ENCODE data around the gene KIAA0513. TPM values are rescaled to one million over a fixed set of nuclear protein-coding genes. Genes with fewer than 3 reads are reported as not detected.

The KIAA0513 gene
- total RNA-seq, 1 donor from 2014 or later = 131 TPM

DNA sequence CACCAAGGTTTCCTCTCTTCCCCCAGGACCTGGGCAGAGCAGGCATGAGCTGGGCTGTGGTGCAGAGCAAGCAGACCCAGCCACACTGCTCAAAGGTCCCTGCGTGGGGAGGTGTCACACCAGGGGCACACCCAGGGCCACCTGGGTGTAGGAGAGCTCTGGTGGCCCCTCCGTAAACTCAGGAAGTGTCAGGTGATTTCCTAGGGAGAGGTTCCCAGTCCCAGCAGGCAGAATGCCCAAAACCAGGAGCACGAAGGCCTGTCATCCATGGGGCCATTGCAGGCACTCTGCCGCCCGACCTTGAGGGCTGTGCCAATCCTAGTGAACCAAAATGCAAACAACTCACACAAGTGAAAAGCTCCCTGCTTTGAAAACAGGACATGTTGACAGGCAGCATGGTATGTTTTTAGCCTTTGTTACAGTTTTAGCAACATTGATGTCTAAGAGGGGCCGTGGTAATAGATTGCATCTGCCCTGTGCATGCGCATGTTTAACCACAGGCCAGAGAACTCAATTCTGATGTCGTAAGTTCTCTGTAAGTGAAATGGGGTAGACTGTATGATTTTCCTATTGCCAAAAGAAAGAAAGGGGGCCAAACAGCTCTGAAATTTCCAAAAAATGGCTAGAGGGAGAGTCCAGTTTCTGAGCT, 63.4 kb downstream of the KIAA0513 start:
- H3K4me3 ChIP-seq = no peak overlapping the region
- H3K4me1 ChIP-seq = peaks cover 0 to 7% of the 10 kb centered on the region in 2 donors
- intact Hi-C loops (cut with DNase I) = no loop called here
- H3K27me3 ChIP-seq = no peaks in the 10 kb centered on the region
- peaks cover 10 to 13% of the 10 kb centered on the region in 2 donors for H3K36me3 ChIP-seq
- H3K9me3 ChIP-seq = no peaks in the 10 kb centered on the region
- DNase-seq (ENCODE audit: low spot score in 2 of 2) = no peak
- no peak overlapping the region for H3K27ac ChIP-seq
- TF ChIP-seq, protein P1, sequence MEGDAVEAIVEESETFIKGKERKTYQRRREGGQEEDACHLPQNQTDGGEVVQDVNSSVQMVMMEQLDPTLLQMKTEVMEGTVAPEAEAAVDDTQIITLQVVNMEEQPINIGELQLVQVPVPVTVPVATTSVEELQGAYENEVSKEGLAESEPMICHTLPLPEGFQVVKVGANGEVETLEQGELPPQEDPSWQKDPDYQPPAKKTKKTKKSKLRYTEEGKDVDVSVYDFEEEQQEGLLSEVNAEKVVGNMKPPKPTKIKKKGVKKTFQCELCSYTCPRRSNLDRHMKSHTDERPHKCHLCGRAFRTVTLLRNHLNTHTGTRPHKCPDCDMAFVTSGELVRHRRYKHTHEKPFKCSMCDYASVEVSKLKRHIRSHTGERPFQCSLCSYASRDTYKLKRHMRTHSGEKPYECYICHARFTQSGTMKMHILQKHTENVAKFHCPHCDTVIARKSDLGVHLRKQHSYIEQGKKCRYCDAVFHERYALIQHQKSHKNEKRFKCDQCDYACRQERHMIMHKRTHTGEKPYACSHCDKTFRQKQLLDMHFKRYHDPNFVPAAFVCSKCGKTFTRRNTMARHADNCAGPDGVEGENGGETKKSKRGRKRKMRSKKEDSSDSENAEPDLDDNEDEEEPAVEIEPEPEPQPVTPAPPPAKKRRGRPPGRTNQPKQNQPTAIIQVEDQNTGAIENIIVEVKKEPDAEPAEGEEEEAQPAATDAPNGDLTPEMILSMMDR (IDR thresholded peaks at IDR 0.05) = no peak

- TF ChIP-seq, protein P1 (IDR thresholded peaks at IDR 0.05) = no peak
- intact Hi-C loops (cut with DNase I) = no loop called here
- H3K4me3 ChIP-seq = no peak overlapping the region
- H3K27ac ChIP-seq = no peak overlapping the region
- no peak for DNase-seq (ENCODE audit: low spot score in 2 of 2)
- H3K36me3 ChIP-seq = peaks cover 10 to 13% of the 10 kb centered on the region in 2 donors
- H3K4me1 ChIP-seq = peaks cover 0 to 7% of the 10 kb centered on the region in 2 donors
- H3K27me3 ChIP-seq = no peaks in the 10 kb centered on the region
- H3K9me3 ChIP-seq = no peaks in the 10 kb centered on the region
Measured at GRCh38 chr16:85091522-85091910, 63.9 kb downstream of the KIAA0513 start.

DNA sequence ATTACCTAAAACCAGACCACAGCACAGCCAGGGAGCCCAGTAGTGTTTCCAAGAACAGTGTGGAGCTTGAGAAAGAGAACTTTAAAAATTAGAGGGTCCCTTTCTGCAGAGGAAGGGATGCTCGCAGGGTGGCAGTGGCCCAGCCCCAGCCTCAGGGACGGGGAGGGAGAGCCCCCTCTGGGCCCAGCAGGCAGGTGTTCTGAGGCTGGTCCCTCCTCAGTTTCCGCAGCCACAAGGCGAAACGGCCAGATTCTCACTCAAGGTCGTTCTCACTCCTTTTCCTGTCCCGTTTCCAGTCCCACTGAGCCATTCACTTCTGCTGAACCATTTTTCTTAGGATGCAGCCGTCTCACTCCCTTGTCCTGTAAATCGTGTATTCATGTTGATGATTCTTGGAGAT, 64.7 kb downstream of the KIAA0513 start:
- intact Hi-C loops (cut with DNase I) = no loop called here
- TF ChIP-seq, protein P1 (IDR thresholded peaks at IDR 0.05) = no peak

DNA sequence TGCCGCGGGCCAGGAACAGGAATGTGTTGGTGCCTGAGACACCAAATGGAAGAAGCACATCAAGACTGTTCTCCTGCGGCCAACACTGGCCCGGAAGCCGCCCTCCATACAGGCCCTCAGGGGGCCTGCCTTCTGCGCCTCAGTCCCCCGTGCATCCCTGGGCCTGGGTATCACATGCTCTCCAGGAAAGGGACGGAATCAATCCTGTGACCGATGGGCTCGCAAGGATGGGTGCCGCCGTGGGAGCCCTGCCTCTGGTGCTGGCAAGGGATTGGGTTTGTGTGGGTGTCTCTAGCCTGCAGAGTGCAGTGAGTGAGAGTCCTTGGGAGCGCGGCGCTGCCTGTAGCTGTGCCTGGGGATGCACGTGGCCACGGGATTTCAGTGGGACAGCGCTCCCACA, 65.3 kb downstream of the KIAA0513 start:
- no peak for DNase-seq (ENCODE audit: low spot score in 2 of 2)
- TF ChIP-seq, protein P1 (IDR thresholded peaks at IDR 0.05) = no peak
- Histone ChIP-seq H3K4me1 (peaks cover 0 to 7% of the 10 kb centered on the region in 2 donors), H3K27me3 (no peaks in the 10 kb centered on the region), H3K36me3 (peaks cover 5 to 7% of the 10 kb centered on the region in 2 donors), H3K4me3 (no peak overlapping the region), H3K27ac (no peak overlapping the region), H3K9me3 (no peaks in the 10 kb centered on the region)
- intact Hi-C loops (cut with DNase I) = no loop called here

More for the DNA sequence above, 64.7 kb downstream of the KIAA0513 start:
- no peak for DNase-seq (ENCODE audit: low spot score in 2 of 2)
- no peaks in the 10 kb centered on the region for H3K9me3 ChIP-seq
- peaks cover 10% of the 10 kb centered on the region in 2 donors for H3K36me3 ChIP-seq
- no peaks in the 10 kb centered on the region for H3K27me3 ChIP-seq
- no peak overlapping the region for H3K27ac ChIP-seq
- H3K4me1 ChIP-seq = peaks cover 0 to 7% of the 10 kb centered on the region in 2 donors
- H3K4me3 ChIP-seq = no peak overlapping the region

DNA sequence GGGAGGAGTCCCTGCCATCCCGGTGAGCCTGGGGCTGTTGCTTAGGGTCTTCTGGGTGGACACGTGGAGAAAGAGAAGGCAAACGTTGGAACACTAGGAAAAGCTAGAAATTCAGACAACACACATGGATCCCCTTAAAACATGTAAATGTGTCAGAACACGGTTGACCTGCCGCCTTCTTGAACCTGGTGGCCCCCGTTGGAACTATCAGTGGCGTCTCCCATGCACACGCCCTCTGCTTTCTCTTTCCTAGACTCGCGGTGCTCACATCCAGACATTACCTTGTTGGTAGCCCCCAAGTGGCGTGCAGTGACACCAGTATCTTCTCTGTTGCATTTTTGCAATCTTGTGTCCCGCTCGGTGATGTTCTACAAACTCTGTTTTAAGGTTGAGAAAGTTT, 66.1 kb downstream of the KIAA0513 start:
- Histone ChIP-seq H3K9me3 (no peaks in the 10 kb centered on the region), H3K27me3 (no peaks in the 10 kb centered on the region), H3K4me3 (no peak overlapping the region), H3K36me3 (no peaks in the 10 kb centered on the region), H3K27ac (no peak overlapping the region), H3K4me1 (peaks cover 0 to 7% of the 10 kb centered on the region in 2 donors)
- TF ChIP-seq, protein P1 (IDR thresholded peaks at IDR 0.05) = no peak
- intact Hi-C loops (cut with DNase I) = no loop called here
- no peak for DNase-seq (ENCODE audit: low spot score in 2 of 2)

Data from ascending aorta (tissue), 2 donors.